WTC11 (cell line): ENCODE measurements around the gene CS. TPM values are rescaled to one million over a fixed set of nuclear protein-coding genes. Genes with fewer than 3 reads are reported as not detected.

Experiments
- ATAC-seq: fragments of 200-7000 bp; cut with Tn5 transposase; 2 replicates; pipeline ENCODE4 v1.10.0; 2021; ENCODE audit warnings: mild to moderate bottlenecking, moderate library complexity
- CTCF ChIA-PET: fragments of 300-600 bp; sonication (Branson Sonifier 250); formaldehyde crosslinking; loops from one replicate; lab custom pipeline; 2021; ENCODE audit warnings: antibody characterized with exemption; lab: Charles Lee
- POLR2A ChIA-PET: fragments of 350-600 bp; sonication (Branson Sonifier 250); formaldehyde crosslinking; loops from one replicate; lab custom pipeline; 2021; ENCODE audit warnings: antibody characterized with exemption; lab: Charles Lee
- DNase-seq: peaks from one replicate; pipeline ENCODE4 v3.0.0; 2021; ENCODE audit warnings: low spot score
- H3K27ac Mint-ChIP-seq: 2 replicates; pipeline ENCODE4 v1.8.0; 2021; ENCODE audit warnings: mixed read lengths
- H3K27me3 Mint-ChIP-seq: 2 replicates; pipeline ENCODE4 v1.8.0; 2021; ENCODE audit warnings: low read depth, mild to moderate bottlenecking, moderate library complexity, mixed read lengths
- H3K36me3 Mint-ChIP-seq: 2 replicates; pipeline ENCODE4 v1.8.0; 2021; ENCODE audit warnings: mixed read lengths
- H3K4me1 Mint-ChIP-seq: 2 replicates; pipeline ENCODE4 v1.8.0; 2022; ENCODE audit warnings: mixed read lengths
- H3K4me3 Mint-ChIP-seq: 2 replicates; pipeline ENCODE4 v1.8.0; 2021; ENCODE audit warnings: mild to moderate bottlenecking, moderate library complexity, mixed read lengths
- H3K9me3 Mint-ChIP-seq: 2 replicates; pipeline ENCODE4 v1.8.0; 2021; ENCODE audit warnings: mixed read lengths
- ARID4B ChIP-seq: sonication (generic); formaldehyde crosslinking; IDR thresholded peaks from 2 replicates; pipeline ENCODE4 v1.8.0; 2023; ENCODE audit warnings: missing genetic modification reagents, mild to moderate bottlenecking, borderline replicate concordance
- CDX4 ChIP-seq: fragments of 250-450 bp; sonication (Bioruptor Pico); IDR thresholded peaks from 2 replicates; pipeline ENCODE4 v1.9.0; 2021; ENCODE audit warnings: moderate library complexity, mild to moderate bottlenecking, inconsistent platforms, borderline replicate concordance
- CREB1 ChIP-seq: sonication (generic); formaldehyde crosslinking; IDR thresholded peaks from 2 replicates; pipeline ENCODE4 v1.8.0; 2023; ENCODE audit warnings: mild to moderate bottlenecking, missing genetic modification reagents
- CTCF ChIP-seq: fragments of 200-600 bp; IDR thresholded peaks from 2 replicates; pipeline ENCODE4 v1.8.0; 2022; ENCODE audit warnings: antibody characterized with exemption
- ETV6 ChIP-seq: sonication (generic); formaldehyde crosslinking; IDR thresholded peaks from 2 replicates; pipeline ENCODE4 v1.8.1; 2022; ENCODE audit warnings: mild to moderate bottlenecking, missing genetic modification reagents
- FOXP1 ChIP-seq: sonication (generic); formaldehyde crosslinking; IDR thresholded peaks from 2 replicates; pipeline ENCODE4 v1.8.0; 2022; ENCODE audit warnings: missing genetic modification reagents, mild to moderate bottlenecking, moderate library complexity, borderline replicate concordance
- GABPB1 ChIP-seq: sonication (generic); formaldehyde crosslinking; IDR thresholded peaks from 2 replicates; pipeline ENCODE4 v1.8.1; 2023; ENCODE audit warnings: mild to moderate bottlenecking, missing genetic modification reagents
- OVOL2 ChIP-seq: fragments of 250-450 bp; sonication (Bioruptor Pico); IDR thresholded peaks from 2 replicates; pipeline ENCODE4 v1.9.0; 2021; ENCODE audit warnings: mild to moderate bottlenecking, borderline replicate concordance
- PRRX2 ChIP-seq: fragments of 250-450 bp; sonication (Bioruptor Pico); IDR thresholded peaks from 2 replicates; pipeline ENCODE4 v1.8.0; 2021; ENCODE audit warnings: mild to moderate bottlenecking
- RELA ChIP-seq: sonication (generic); formaldehyde crosslinking; IDR thresholded peaks from 2 replicates; pipeline ENCODE4 v1.8.1; 2022; ENCODE audit warnings: missing genetic modification reagents, mild to moderate bottlenecking, borderline replicate concordance
- RORB ChIP-seq: fragments of 250-450 bp; sonication (Bioruptor Pico); IDR thresholded peaks from 2 replicates; pipeline ENCODE4 v1.9.0; 2021; ENCODE audit warnings: mild to moderate bottlenecking
- SP1 ChIP-seq: sonication (generic); formaldehyde crosslinking; conservative IDR thresholded peaks from 2 replicates; pipeline ENCODE4 v1.8.1; 2022; ENCODE audit warnings: missing genetic modification reagents
- TEAD1 ChIP-seq: sonication (generic); formaldehyde crosslinking; IDR thresholded peaks from 2 replicates; pipeline ENCODE4 v1.8.0; 2022; ENCODE audit warnings: mild to moderate bottlenecking, missing genetic modification reagents
- TP53 ChIP-seq: sonication (generic); formaldehyde crosslinking; IDR thresholded peaks from 2 replicates; pipeline ENCODE4 v1.8.1; 2023; ENCODE audit warnings: mild to moderate bottlenecking, missing genetic modification reagents
- ZNF317 ChIP-seq: sonication (generic); formaldehyde crosslinking; IDR thresholded peaks from 2 replicates; pipeline ENCODE4 v1.8.1; 2023; ENCODE audit warnings: low read depth, mild to moderate bottlenecking, moderate library complexity, missing genetic modification reagents, borderline replicate concordance
- ZNF671 ChIP-seq: fragments of 250-450 bp; sonication (Bioruptor Pico); IDR thresholded peaks from 2 replicates; pipeline ENCODE4 v1.8.0; 2021; ENCODE audit warnings: mild to moderate bottlenecking
- total RNA-seq: library from RNA; stranded (reverse); gene quantifications from 3 replicates; pipeline ENCODE4 v1.2.3, GENCODE V29; 2021
- TF ChIP-seq, protein P1 (sequence below): sonication (generic); formaldehyde crosslinking; IDR thresholded peaks from 2 replicates; pipeline ENCODE4 v1.8.1; 2022; ENCODE audit warnings: mild to moderate bottlenecking, moderate library complexity, missing genetic modification reagents
- TF ChIP-seq, protein P2 (sequence below): sonication (generic); formaldehyde crosslinking; IDR thresholded peaks from 2 replicates; pipeline ENCODE4 v1.8.0; 2023; ENCODE audit warnings: mild to moderate bottlenecking, missing genetic modification reagents
- TF ChIP-seq, protein P3 (sequence below): sonication (generic); formaldehyde crosslinking; IDR thresholded peaks from 2 replicates; pipeline ENCODE4 v1.8.0; 2022; ENCODE audit warnings: mild to moderate bottlenecking, missing genetic modification reagents
- TF ChIP-seq, protein P4 (sequence below): sonication (generic); formaldehyde crosslinking; conservative IDR thresholded peaks from 2 replicates; pipeline ENCODE4 v1.8.1; 2023; ENCODE audit warnings: mild to moderate bottlenecking, low read depth, missing genetic modification reagents, moderate library complexity
- TF ChIP-seq, protein P5 (sequence below): sonication (generic); formaldehyde crosslinking; IDR thresholded peaks from 2 replicates; pipeline ENCODE4 v1.8.1; 2023; ENCODE audit warnings: mild to moderate bottlenecking, missing genetic modification reagents, moderate library complexity

The CS gene
- total RNA-seq, 1 experiment from 2014 or later = 275 TPM

DNA sequence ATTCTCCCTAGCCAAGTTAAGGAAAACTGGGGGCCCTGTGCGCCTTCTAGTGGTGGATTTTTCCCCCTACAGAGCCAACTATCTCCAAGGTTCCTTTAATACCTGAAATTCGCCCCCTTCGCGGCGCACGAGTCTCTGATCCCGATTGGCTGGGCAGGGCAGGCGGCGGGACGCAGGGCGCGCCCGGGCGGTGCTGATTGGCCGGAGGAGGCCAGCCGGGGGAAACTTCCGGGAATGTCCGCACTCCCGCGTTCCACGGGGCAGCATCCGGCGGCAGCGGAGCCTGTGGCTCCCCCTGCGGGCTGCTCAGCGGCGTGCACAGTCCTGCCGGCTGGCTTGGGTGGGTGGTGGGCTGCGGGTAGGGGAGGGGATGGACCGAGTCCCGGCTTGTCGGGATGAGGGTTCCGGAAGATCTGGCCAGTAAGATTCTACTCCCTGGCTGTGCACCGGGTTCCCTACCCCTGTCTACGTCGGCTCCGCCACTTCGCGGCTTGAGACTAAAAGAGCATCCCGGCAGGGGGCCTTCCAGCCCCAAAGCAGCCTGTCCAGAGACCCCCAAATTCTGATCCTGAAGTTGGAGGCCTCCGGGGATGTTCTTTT, 75.9 kb downstream of the CS start, which contains the start of gene NABP2 (continued):
- TF ChIP-seq ARID4B (CRISPR knock-in tag) = peak; percentile 33; the same call in 1 of the 2 replicates
- TF ChIP-seq, protein P1, sequence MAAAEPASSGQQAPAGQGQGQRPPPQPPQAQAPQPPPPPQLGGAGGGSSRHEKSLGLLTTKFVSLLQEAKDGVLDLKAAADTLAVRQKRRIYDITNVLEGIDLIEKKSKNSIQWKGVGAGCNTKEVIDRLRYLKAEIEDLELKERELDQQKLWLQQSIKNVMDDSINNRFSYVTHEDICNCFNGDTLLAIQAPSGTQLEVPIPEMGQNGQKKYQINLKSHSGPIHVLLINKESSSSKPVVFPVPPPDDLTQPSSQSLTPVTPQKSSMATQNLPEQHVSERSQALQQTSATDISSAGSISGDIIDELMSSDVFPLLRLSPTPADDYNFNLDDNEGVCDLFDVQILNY (CRISPR knock-in tag) = peak; percentile 92
- peak; percentile 85; the same call in 1 of the 2 replicates for TF ChIP-seq TEAD1
- TF ChIP-seq, protein P2, sequence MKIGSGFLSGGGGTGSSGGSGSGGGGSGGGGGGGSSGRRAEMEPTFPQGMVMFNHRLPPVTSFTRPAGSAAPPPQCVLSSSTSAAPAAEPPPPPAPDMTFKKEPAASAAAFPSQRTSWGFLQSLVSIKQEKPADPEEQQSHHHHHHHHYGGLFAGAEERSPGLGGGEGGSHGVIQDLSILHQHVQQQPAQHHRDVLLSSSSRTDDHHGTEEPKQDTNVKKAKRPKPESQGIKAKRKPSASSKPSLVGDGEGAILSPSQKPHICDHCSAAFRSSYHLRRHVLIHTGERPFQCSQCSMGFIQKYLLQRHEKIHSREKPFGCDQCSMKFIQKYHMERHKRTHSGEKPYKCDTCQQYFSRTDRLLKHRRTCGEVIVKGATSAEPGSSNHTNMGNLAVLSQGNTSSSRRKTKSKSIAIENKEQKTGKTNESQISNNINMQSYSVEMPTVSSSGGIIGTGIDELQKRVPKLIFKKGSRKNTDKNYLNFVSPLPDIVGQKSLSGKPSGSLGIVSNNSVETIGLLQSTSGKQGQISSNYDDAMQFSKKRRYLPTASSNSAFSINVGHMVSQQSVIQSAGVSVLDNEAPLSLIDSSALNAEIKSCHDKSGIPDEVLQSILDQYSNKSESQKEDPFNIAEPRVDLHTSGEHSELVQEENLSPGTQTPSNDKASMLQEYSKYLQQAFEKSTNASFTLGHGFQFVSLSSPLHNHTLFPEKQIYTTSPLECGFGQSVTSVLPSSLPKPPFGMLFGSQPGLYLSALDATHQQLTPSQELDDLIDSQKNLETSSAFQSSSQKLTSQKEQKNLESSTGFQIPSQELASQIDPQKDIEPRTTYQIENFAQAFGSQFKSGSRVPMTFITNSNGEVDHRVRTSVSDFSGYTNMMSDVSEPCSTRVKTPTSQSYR = no peak
- peak; percentile 89 for TF ChIP-seq ETV6 (CRISPR knock-in tag)
- TF ChIP-seq SP1 (CRISPR knock-in tag) = peak; percentile 87
- TF ChIP-seq, protein P3, sequence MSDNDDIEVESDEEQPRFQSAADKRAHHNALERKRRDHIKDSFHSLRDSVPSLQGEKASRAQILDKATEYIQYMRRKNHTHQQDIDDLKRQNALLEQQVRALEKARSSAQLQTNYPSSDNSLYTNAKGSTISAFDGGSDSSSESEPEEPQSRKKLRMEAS (CRISPR knock-in tag) = peak; percentile 81; the same call in 1 of the 2 replicates
- TF ChIP-seq RORB (CRISPR knock-in tag) = no peak
- TF ChIP-seq GABPB1 (CRISPR knock-in tag) = peak; percentile 80
- TF ChIP-seq CTCF = peak; percentile 54; the same call in 1 of the 2 replicates
- TF ChIP-seq OVOL2 (CRISPR knock-in tag) = no peak
- no peak for TF ChIP-seq CREB1 (CRISPR knock-in tag)

DNA sequence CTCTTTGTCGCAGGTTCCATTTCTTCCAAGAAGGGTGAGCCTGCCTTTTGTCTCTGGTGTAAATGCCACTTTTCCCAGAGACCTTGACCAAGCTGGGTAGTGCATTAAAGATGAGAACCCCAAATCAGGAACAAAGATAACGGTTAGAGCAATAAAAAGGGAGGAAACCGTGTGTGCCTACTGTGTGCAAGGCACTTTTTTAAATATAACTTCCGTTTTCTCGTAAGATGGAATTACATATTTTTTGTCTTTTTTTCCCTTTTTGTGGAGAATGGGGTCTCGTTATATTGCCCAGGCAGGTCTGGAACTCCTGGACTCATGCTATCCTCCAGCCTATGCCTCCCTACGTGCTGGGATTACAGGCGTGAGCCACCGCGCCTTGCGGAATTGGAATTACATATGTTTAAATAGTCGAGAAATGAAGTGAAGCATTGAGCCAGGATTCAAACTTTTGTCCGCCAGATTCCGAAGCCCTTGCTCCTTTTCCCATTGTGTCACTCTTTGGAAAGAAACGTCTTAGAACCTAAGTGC, 76.5 kb downstream of the CS start:
- ATAC-seq (no peak), DNase-seq (no peak)
- Mint-ChIP-seq H3K27ac (peak overlapping the region; percentile 97), H3K27me3 (no peaks in the 10 kb centered on the region), H3K4me3 (peak overlapping the region; percentile 98), H3K9me3 (no peaks in the 10 kb centered on the region), H3K4me1 (peaks cover 33% of the 10 kb centered on the region), H3K36me3 (peaks cover 7% of the 10 kb centered on the region)
- ChIA-PET POLR2A (interaction anchor here (2.3 kb wide), 1 partner anchor 36 kb away, joined by 8 read pairs; no protein-coding TSS in a partner anchor), CTCF (interaction anchor here (1.1 to 3.1 kb wide), 2 partner anchors 17 to 34 kb away, joined by 6 to 35 read pairs; partner anchors contain the start of gene ANKRD52)
- TF ChIP-seq, protein P4, sequence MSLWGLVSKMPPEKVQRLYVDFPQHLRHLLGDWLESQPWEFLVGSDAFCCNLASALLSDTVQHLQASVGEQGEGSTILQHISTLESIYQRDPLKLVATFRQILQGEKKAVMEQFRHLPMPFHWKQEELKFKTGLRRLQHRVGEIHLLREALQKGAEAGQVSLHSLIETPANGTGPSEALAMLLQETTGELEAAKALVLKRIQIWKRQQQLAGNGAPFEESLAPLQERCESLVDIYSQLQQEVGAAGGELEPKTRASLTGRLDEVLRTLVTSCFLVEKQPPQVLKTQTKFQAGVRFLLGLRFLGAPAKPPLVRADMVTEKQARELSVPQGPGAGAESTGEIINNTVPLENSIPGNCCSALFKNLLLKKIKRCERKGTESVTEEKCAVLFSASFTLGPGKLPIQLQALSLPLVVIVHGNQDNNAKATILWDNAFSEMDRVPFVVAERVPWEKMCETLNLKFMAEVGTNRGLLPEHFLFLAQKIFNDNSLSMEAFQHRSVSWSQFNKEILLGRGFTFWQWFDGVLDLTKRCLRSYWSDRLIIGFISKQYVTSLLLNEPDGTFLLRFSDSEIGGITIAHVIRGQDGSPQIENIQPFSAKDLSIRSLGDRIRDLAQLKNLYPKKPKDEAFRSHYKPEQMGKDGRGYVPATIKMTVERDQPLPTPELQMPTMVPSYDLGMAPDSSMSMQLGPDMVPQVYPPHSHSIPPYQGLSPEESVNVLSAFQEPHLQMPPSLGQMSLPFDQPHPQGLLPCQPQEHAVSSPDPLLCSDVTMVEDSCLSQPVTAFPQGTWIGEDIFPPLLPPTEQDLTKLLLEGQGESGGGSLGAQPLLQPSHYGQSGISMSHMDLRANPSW (CRISPR knock-in tag) = no peak
- no peak for TF ChIP-seq RELA (CRISPR knock-in tag)
- TF ChIP-seq ZNF317 (CRISPR knock-in tag) = no peak
- TF ChIP-seq RORB (CRISPR knock-in tag) = no peak
- TF ChIP-seq, protein P5, sequence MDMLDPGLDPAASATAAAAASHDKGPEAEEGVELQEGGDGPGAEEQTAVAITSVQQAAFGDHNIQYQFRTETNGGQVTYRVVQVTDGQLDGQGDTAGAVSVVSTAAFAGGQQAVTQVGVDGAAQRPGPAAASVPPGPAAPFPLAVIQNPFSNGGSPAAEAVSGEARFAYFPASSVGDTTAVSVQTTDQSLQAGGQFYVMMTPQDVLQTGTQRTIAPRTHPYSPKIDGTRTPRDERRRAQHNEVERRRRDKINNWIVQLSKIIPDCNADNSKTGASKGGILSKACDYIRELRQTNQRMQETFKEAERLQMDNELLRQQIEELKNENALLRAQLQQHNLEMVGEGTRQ (CRISPR knock-in tag) = no peak
- TF ChIP-seq CDX4 (CRISPR knock-in tag) = no peak
- TF ChIP-seq PRRX2 (CRISPR knock-in tag) = no peak
- no peak for TF ChIP-seq FOXP1
- no peak for TF ChIP-seq OVOL2 (CRISPR knock-in tag)
- no peak for TF ChIP-seq TP53 (CRISPR knock-in tag)
- TF ChIP-seq ZNF671 = no peak
